ENCODE data around the gene HSPA5. TPM values are rescaled to one million over a fixed set of nuclear protein-coding genes. Genes with fewer than 3 reads are reported as not detected.
"Not testable (repeated sequence)": the region's sequence is repeated elsewhere in the genome, so short reads cannot be mapped to it uniquely, and the experiment has no call there.

The HSPA5 gene
- total and polyA plus RNA-seq, 2 donors (not counting 1 experiment from before 2014, with no cell fraction given) = 40.1 to 94.5 TPM

GRCh38 chr9:125236520-125237159 is 4.5 kb downstream of the HSPA5 start:
- Histone ChIP-seq H3K4me1 (ENCODE audit: control insufficient read depth in 2 of 2, insufficient read depth in 2 of 2, low read length in 2 of 2) (peaks cover 15 to 22% of the 10 kb centered on the region in 2 donors), H4K20me1 (ENCODE audit: control insufficient read depth, insufficient read depth, low read length, poor library complexity, severe bottlenecking) (peaks cover 19% of the 10 kb centered on the region), H3K27ac (ENCODE audit: low read length in 2 of 2) (peak overlapping the region in 1 of 2 donors; percentile 40), H3K36me3 (replicated peaks in 1 of 2; ENCODE audit: control extremely low read depth in 1 of 2, control insufficient read depth in 1 of 2, extremely low read depth in 1 of 2, insufficient read depth in 2 of 2, low read length in 1 of 2) (peaks cover 11 to 61% of the 10 kb centered on the region in 2 experiments), H3K79me2 (ENCODE audit: control insufficient read depth, insufficient read depth, low read length) (peaks cover 57% of the 10 kb centered on the region)
- H3K9ac ChIP-seq (ENCODE audit: low read length); H3K9me3 Mint-ChIP-seq (ENCODE audit: insufficient read depth); H3K9me3 ChIP-seq (ENCODE audit: control extremely low read depth in 1 of 3, control insufficient read depth in 2 of 3, insufficient read depth in 1 of 3, low read length in 2 of 3); H2AFZ ChIP-seq (ENCODE audit: insufficient read depth, low read depth, low read length, poor library complexity, severe bottlenecking); H3K4me2 ChIP-seq (replicated peaks; ENCODE audit: low read depth, low read length, poor library complexity, severe bottlenecking); H3K27me3 ChIP-seq (replicated peaks in 1 of 4; ENCODE audit: control extremely low read depth in 1 of 4, control insufficient read depth in 3 of 4, insufficient read depth in 4 of 4, low read length in 3 of 4); H3K4me3 ChIP-seq (ENCODE audit: control extremely low read depth in 1 of 5, extremely low read depth in 1 of 5, insufficient read depth in 1 of 5, low read depth in 2 of 5, low read length in 4 of 5); H3K4me3 Mint-ChIP-seq; intact Hi-C loops (cut with micrococcal nuclease); ATAC-seq (ENCODE audit: low read depth); H3K27me3 Mint-ChIP-seq; DNase-seq: not testable (repeated sequence)
- ChIA-PET POLR2A (interaction anchor here (0.7 kb wide), 1 partner anchor 91 kb away, joined by 3 read pairs; no protein-coding TSS in a partner anchor), CTCF (interaction anchor here (0.7 kb wide), 1 partner anchor 7 kb away, joined by 4 read pairs; no protein-coding TSS in a partner anchor)
- no CpG with 5 or more reads among the region's 5 CpGs for WGBS (ENCODE audit: insufficient coverage)
- Mint-ChIP-seq H3K4me1 (peaks cover 52% of the 10 kb centered on the region), H3K27ac (peak overlapping the region; percentile 53)

- Histone ChIP-seq H3K36me3 (replicated peaks in 1 of 2; ENCODE audit: control extremely low read depth in 1 of 2, control insufficient read depth in 1 of 2, extremely low read depth in 1 of 2, insufficient read depth in 2 of 2, low read length in 1 of 2) (peaks cover 11 to 64% of the 10 kb centered on the region in 2 experiments), H3K4me1 (ENCODE audit: control insufficient read depth in 2 of 2, insufficient read depth in 2 of 2, low read length in 2 of 2) (peaks cover 15 to 21% of the 10 kb centered on the region in 2 donors), H3K79me2 (ENCODE audit: control insufficient read depth, insufficient read depth, low read length) (peaks cover 55% of the 10 kb centered on the region), H3K9me3 (ENCODE audit: control extremely low read depth in 1 of 3, control insufficient read depth in 2 of 3, insufficient read depth in 1 of 3, low read length in 2 of 3) (no peaks in the 10 kb centered on the region), H4K20me1 (ENCODE audit: control insufficient read depth, insufficient read depth, low read length, poor library complexity, severe bottlenecking) (peaks cover 18% of the 10 kb centered on the region), H3K9ac (ENCODE audit: low read length) (no peak overlapping the region), H3K4me2 (replicated peaks; ENCODE audit: low read depth, low read length, poor library complexity, severe bottlenecking) (no peak overlapping the region), H2AFZ (ENCODE audit: insufficient read depth, low read depth, low read length, poor library complexity, severe bottlenecking) (no peak overlapping the region), H3K27me3 (replicated peaks in 1 of 4; ENCODE audit: control extremely low read depth in 1 of 4, control insufficient read depth in 3 of 4, insufficient read depth in 4 of 4, low read length in 3 of 4) (no peaks in the 10 kb centered on the region), H3K27ac (ENCODE audit: low read length in 2 of 2) (peak overlapping the region in 1 of 2 donors; percentile 40), H3K4me3 (ENCODE audit: control extremely low read depth in 1 of 5, extremely low read depth in 1 of 5, insufficient read depth in 1 of 5, low read depth in 2 of 5, low read length in 4 of 5) (no peak overlapping the region)
- ATAC-seq (ENCODE audit: low read depth) = no peak
- Mint-ChIP-seq H3K9me3 (ENCODE audit: insufficient read depth) (no peaks in the 10 kb centered on the region), H3K4me3 (no peak overlapping the region), H3K4me1 (peaks cover 49% of the 10 kb centered on the region), H3K27ac (no peak overlapping the region), H3K27me3 (no peaks in the 10 kb centered on the region)
- ChIA-PET CTCF (interaction anchor here (0.6 to 0.7 kb wide), 2 partner anchors 8 to 36 kb away, joined by 3 to 4 read pairs; no protein-coding TSS in a partner anchor), POLR2A (interaction anchor here (0.7 kb wide), 1 partner anchor 90 kb away, joined by 3 read pairs; no protein-coding TSS in a partner anchor)
- intact Hi-C loops (cut with micrococcal nuclease) = no loop called here
- DNase-seq = no peak
- 94% methylated on average over 2 of the region's 5 CpGs for WGBS (ENCODE audit: insufficient coverage)
- no peak for TF ChIP-seq EZH2 (IDR thresholded peaks at IDR 0.05; ENCODE audit: borderline replicate concordance, insufficient read depth, low read depth, low read length, poor library complexity, severe bottlenecking)
- no peak for TF ChIP-seq CTCF (IDR thresholded peaks at IDR 0.05)
Measured at GRCh38 chr9:125235804-125236519, 5.2 kb downstream of the HSPA5 start.

- H3K27me3 Mint-ChIP-seq; H3K4me2 ChIP-seq (replicated peaks; ENCODE audit: low read depth, low read length, poor library complexity, severe bottlenecking); H3K27me3 ChIP-seq (replicated peaks in 1 of 4; ENCODE audit: control extremely low read depth in 1 of 4, control insufficient read depth in 3 of 4, insufficient read depth in 4 of 4, low read length in 3 of 4); H3K9me3 Mint-ChIP-seq (ENCODE audit: insufficient read depth); H3K4me3 Mint-ChIP-seq; H3K9me3 ChIP-seq (ENCODE audit: control extremely low read depth in 1 of 3, control insufficient read depth in 2 of 3, insufficient read depth in 1 of 3, low read length in 2 of 3); H4K20me1 ChIP-seq (ENCODE audit: control insufficient read depth, insufficient read depth, low read length, poor library complexity, severe bottlenecking); H3K27ac Mint-ChIP-seq; H3K4me3 ChIP-seq (ENCODE audit: control extremely low read depth in 1 of 5, extremely low read depth in 1 of 5, insufficient read depth in 1 of 5, low read depth in 2 of 5, low read length in 4 of 5); H3K27ac ChIP-seq (ENCODE audit: low read length in 2 of 2); H3K9ac ChIP-seq (ENCODE audit: low read length); intact Hi-C loops (cut with micrococcal nuclease); H2AFZ ChIP-seq (ENCODE audit: insufficient read depth, low read depth, low read length, poor library complexity, severe bottlenecking); DNase-seq; ATAC-seq (ENCODE audit: low read depth): not testable (repeated sequence)
- ChIA-PET POLR2A (interaction anchor here (0.5 kb wide), 1 partner anchor 70 kb away, joined by 6 read pairs; no protein-coding TSS in a partner anchor), CTCF (interaction anchor here (0.5 kb wide), 1 partner anchor 8 kb away, joined by 3 read pairs; no protein-coding TSS in a partner anchor)
- peaks cover 37% of the 10 kb centered on the region for H3K79me2 ChIP-seq (ENCODE audit: control insufficient read depth, insufficient read depth, low read length)
- no CpG with 5 or more reads among the region's 8 CpGs for WGBS (ENCODE audit: insufficient coverage)
- H3K4me1 ChIP-seq (ENCODE audit: control insufficient read depth in 2 of 2, insufficient read depth in 2 of 2, low read length in 2 of 2) = peaks cover 12 to 15% of the 10 kb centered on the region in 2 donors
- peaks cover 37% of the 10 kb centered on the region for H3K4me1 Mint-ChIP-seq
- peaks cover 8 to 60% of the 10 kb centered on the region in 2 experiments for H3K36me3 ChIP-seq (replicated peaks in 1 of 2; ENCODE audit: control extremely low read depth in 1 of 2, control insufficient read depth in 1 of 2, extremely low read depth in 1 of 2, insufficient read depth in 2 of 2, low read length in 1 of 2)
Measured at GRCh38 chr9:125234099-125234498, 7.0 kb downstream of the HSPA5 start.
